H1 (cell line): ENCODE data around the gene SCGB1A1. TPM values are rescaled to one million over a fixed set of nuclear protein-coding genes. Genes with fewer than 3 reads are reported as not detected.

ENCODE experiments used
- CTCF ChIA-PET: fragments of 300-600 bp; sonication (Branson Sonifier 250); formaldehyde crosslinking; loops from one replicate; lab custom pipeline; 2021; ENCODE audit not compliant: partially characterized antibody; lab: Charles Lee
- POLR2A ChIA-PET: fragments of 300-600 bp; sonication (Branson Sonifier 250); formaldehyde crosslinking; loops from one replicate; lab custom pipeline; 2021; ENCODE audit warnings: inconsistent platforms; ENCODE audit not compliant: partially characterized antibody; lab: Charles Lee
- DNase-seq, 2 experiments: peaks; one replicate each; pipeline versions ENCODE4 v3.0.0 to v3.0.0-alpha.2; 2010 to 2022; ENCODE audit warnings: low spot score in 2 of 2, low read depth in 1 of 2, mixed read lengths in 1 of 2
- FAIRE-seq: peaks from 2 replicates; lab custom pipeline; 2011; peaks lifted over from hg19 to GRCh38; lab: Jason Lieb, UNC
- H2AFZ ChIP-seq: 2 replicates; pipeline ENCODE4 v1.8.1; 2012; ENCODE audit warnings: low read length, inconsistent platforms
- H2AK5ac ChIP-seq: 2 replicates; pipeline ENCODE4 v1.6.1; 2013; ENCODE audit warnings: low read depth, low read length
- H2BK120ac ChIP-seq: replicated peaks from 2 replicates; pipeline ENCODE3; 2013; ENCODE audit warnings: low read depth, low read length, inconsistent platforms
- H2BK12ac ChIP-seq: 2 replicates; pipeline ENCODE4 v1.6.1; 2013; ENCODE audit warnings: low read depth, low read length
- H2BK15ac ChIP-seq: 2 replicates; pipeline ENCODE4 v1.6.1; 2013; ENCODE audit warnings: low read length
- H2BK20ac ChIP-seq: 2 replicates; pipeline ENCODE4 v1.6.1; 2013; ENCODE audit warnings: low read length
- H2BK5ac ChIP-seq: 2 replicates; pipeline ENCODE4 v1.6.1; 2013; ENCODE audit warnings: low read depth, low read length
- H3K14ac ChIP-seq: 2 replicates; pipeline ENCODE4 v1.6.1; 2013; ENCODE audit warnings: inconsistent platforms; ENCODE audit not compliant: insufficient read length
- H3K18ac ChIP-seq: 2 replicates; pipeline ENCODE4 v1.6.1; 2013; ENCODE audit warnings: low read length; ENCODE audit errors: extremely low read depth
- H3K23ac ChIP-seq: 2 replicates; pipeline ENCODE4 v1.6.1; 2013; ENCODE audit warnings: inconsistent platforms; ENCODE audit not compliant: insufficient read length
- H3K23me2 ChIP-seq: 2 replicates; pipeline ENCODE4 v1.6.1; 2013; ENCODE audit warnings: low read depth, low read length
- H3K27ac ChIP-seq: 2 replicates; pipeline ENCODE4 v1.6.1; 2011; ENCODE audit warnings: low read depth, low read length, inconsistent platforms
- H3K27me3 ChIP-seq, 4 experiments: replicated peaks in 1 of 4; 1 replicate in 1 of 4; 2 replicates in 3 of 4; pipeline versions ENCODE4 v1.6.1 to v1.8.1; 2011 to 2013; ENCODE audit warnings: low read length in 3 of 4, mild to moderate bottlenecking in 3 of 4, inconsistent platforms in 2 of 4, mixed read lengths in 2 of 4, moderate library complexity in 1 of 4; ENCODE audit not compliant: control insufficient read depth in 3 of 4, insufficient read depth in 3 of 4; ENCODE audit errors: extremely low read depth in 1 of 4
- H3K36me3 ChIP-seq, 4 experiments: 2 replicates each; pipeline versions ENCODE4 v1.6.1 to v1.8.1; 2011 to 2013; ENCODE audit warnings: mild to moderate bottlenecking in 4 of 4, low read length in 3 of 4, moderate library complexity in 2 of 4, control low read depth in 1 of 4, inconsistent platforms in 1 of 4; ENCODE audit not compliant: insufficient read depth in 4 of 4, control insufficient read depth in 2 of 4
- H3K4ac ChIP-seq: replicated peaks from 2 replicates; pipeline ENCODE3; 2013; ENCODE audit warnings: low read length, low read depth, mixed read lengths, inconsistent platforms; ENCODE audit not compliant: insufficient read length
- H3K4me1 ChIP-seq, 4 experiments: replicated peaks in 1 of 4; 1 replicate in 1 of 4; 2 replicates in 3 of 4; pipeline versions ENCODE4 v1.6.1 to v1.8.1; 2011 to 2013; ENCODE audit warnings: low read length in 3 of 4, inconsistent platforms in 2 of 4, mixed read lengths in 1 of 4; ENCODE audit not compliant: insufficient read depth in 4 of 4, control insufficient read depth in 3 of 4
- H3K4me2 ChIP-seq, 2 experiments: 2 replicates each; pipeline versions ENCODE4 v1.6.1 to v1.8.1; 2011 to 2013; ENCODE audit warnings: low read depth in 2 of 2, low read length in 2 of 2, control low read depth in 1 of 2, inconsistent platforms in 1 of 2, mild to moderate bottlenecking in 1 of 2; ENCODE audit not compliant: insufficient read depth in 1 of 2
- H3K4me3 ChIP-seq, 4 experiments: fragments of 200-600, 300-600 bp in 1 of 4; sonication (generic), shearing (Covaris generic), sonication (Bioruptor Twin) in 1 of 4; 2 replicates each; pipeline versions ENCODE4 v1.5.1 to v1.8.1; 2011 to 2016; ENCODE audit warnings: low read length in 4 of 4, low read depth in 3 of 4, control low read depth in 2 of 4, inconsistent platforms in 2 of 4, mild to moderate bottlenecking in 2 of 4, mixed read lengths in 1 of 4, moderate library complexity in 1 of 4; ENCODE audit not compliant: insufficient read depth in 2 of 4; ENCODE audit errors: extremely low read depth in 1 of 4
- H3K56ac ChIP-seq: replicated peaks from 2 replicates; pipeline ENCODE3; 2013; ENCODE audit warnings: low read depth, mild to moderate bottlenecking, mixed read lengths, low read length, inconsistent platforms; ENCODE audit not compliant: insufficient read length
- H3K79me1 ChIP-seq: 2 replicates; pipeline ENCODE4 v1.6.1; 2013; ENCODE audit warnings: low read depth, low read length, control low read depth
- H3K79me2 ChIP-seq, 2 experiments: 2 replicates each; pipeline versions ENCODE4 v1.6.1 to v1.8.1; 2012 to 2013; ENCODE audit warnings: low read length in 2 of 2, mild to moderate bottlenecking in 2 of 2, inconsistent platforms in 1 of 2; ENCODE audit not compliant: insufficient read depth in 2 of 2, control insufficient read depth in 1 of 2
- H3K9ac ChIP-seq, 4 experiments: replicated peaks in 1 of 4; 1 replicate in 1 of 4; 2 replicates in 3 of 4; pipeline versions ENCODE4 v1.6.1 to v1.8.1; 2011 to 2013; ENCODE audit warnings: low read depth in 3 of 4, low read length in 3 of 4, control low read depth in 2 of 4, mild to moderate bottlenecking in 2 of 4, moderate library complexity in 2 of 4, inconsistent platforms in 1 of 4; ENCODE audit errors: extremely low read depth in 1 of 4
- H3K9me3 ChIP-seq, 2 experiments: 2 replicates each; pipeline versions ENCODE4 v1.6.1 to v1.8.1; 2012 to 2013; ENCODE audit warnings: mild to moderate bottlenecking in 2 of 2, moderate library complexity in 2 of 2, control low read depth in 1 of 2, inconsistent platforms in 1 of 2, low read depth in 1 of 2, low read length in 1 of 2, mixed read lengths in 1 of 2; ENCODE audit not compliant: insufficient read depth in 2 of 2
- H4K20me1 ChIP-seq, 2 experiments: replicated peaks in 1 of 2; 2 replicates each; pipeline versions ENCODE3 to v1.8.1; 2011 to 2013; ENCODE audit warnings: inconsistent platforms in 2 of 2, low read length in 2 of 2, mild to moderate bottlenecking in 1 of 2; ENCODE audit not compliant: insufficient read depth in 2 of 2, control insufficient read depth in 1 of 2
- H4K5ac ChIP-seq: 2 replicates; pipeline ENCODE4 v1.6.1; 2013; ENCODE audit warnings: low read length, low read depth, mixed read lengths, inconsistent platforms; ENCODE audit not compliant: insufficient read length
- H4K8ac ChIP-seq: 2 replicates; pipeline ENCODE4 v1.8.0; 2013; ENCODE audit warnings: mild to moderate bottlenecking, moderate library complexity, low read length, inconsistent platforms; ENCODE audit not compliant: insufficient read depth; ENCODE audit errors: extremely low read depth
- H4K91ac ChIP-seq: replicated peaks from 2 replicates; pipeline ENCODE3; 2013; ENCODE audit warnings: low read length, mixed read lengths, inconsistent platforms; ENCODE audit not compliant: insufficient read length
- BCL11A ChIP-seq, 2 experiments: IDR thresholded peaks; one replicate each; pipeline ENCODE4 v1.6.1; 2011; ENCODE audit warnings: low read depth in 2 of 2, low read length in 2 of 2, mild to moderate bottlenecking in 2 of 2
- CTBP2 ChIP-seq: IDR thresholded peaks from 2 replicates; pipeline ENCODE4 v1.7.0; 2011; ENCODE audit warnings: borderline replicate concordance, mild to moderate bottlenecking, moderate library complexity, mixed read lengths, low read length; ENCODE audit not compliant: insufficient read depth, insufficient read length
- HDAC6 ChIP-seq: IDR thresholded peaks from one replicate; pipeline ENCODE4 v1.7.1; 2012; ENCODE audit warnings: low read depth, mild to moderate bottlenecking, inconsistent platforms, low read length, moderate library complexity
- KDM4A ChIP-seq: IDR thresholded peaks from one replicate; pipeline ENCODE4 v1.7.1; 2012; ENCODE audit warnings: low read depth, mild to moderate bottlenecking, moderate library complexity, low read length, inconsistent platforms; ENCODE audit not compliant: severe bottlenecking
- MAFK ChIP-seq: IDR thresholded peaks from 2 replicates; pipeline ENCODE4 v1.6.1; 2012; ENCODE audit warnings: low read depth, mild to moderate bottlenecking, improper control_type of control experiment, low read length
- POLR2A ChIP-seq, 2 experiments: IDR thresholded peaks; 1 replicate in 1 of 2; 2 replicates in 1 of 2; pipeline ENCODE4 v1.6.1; 2011; ENCODE audit warnings: low read depth in 2 of 2, low read length in 2 of 2, mild to moderate bottlenecking in 2 of 2; ENCODE audit errors: control extremely low read depth in 1 of 2
- SAP30 ChIP-seq: fragments of 300-600 bp; sonication (generic); IDR thresholded peaks from 2 replicates; pipeline ENCODE4 v1.7.1; 2012; ENCODE audit warnings: low read length, moderate library complexity, mild to moderate bottlenecking, inconsistent platforms; ENCODE audit not compliant: insufficient read depth, insufficient replicate concordance
- SIN3A ChIP-seq, 2 experiments: IDR thresholded peaks in 1 of 2; conservative IDR thresholded peaks in 1 of 2; 2 replicates each; pipeline ENCODE4 v1.6.1; 2011 to 2012; ENCODE audit warnings: low read length in 2 of 2, improper control_type of control experiment in 1 of 2, low read depth in 1 of 2, mild to moderate bottlenecking in 1 of 2
- TCF12 ChIP-seq: IDR thresholded peaks from 2 replicates; pipeline ENCODE4 v1.6.1; 2011; ENCODE audit warnings: low read depth, mild to moderate bottlenecking, low read length
- ZNF274 ChIP-seq: IDR thresholded peaks from 2 replicates; pipeline ENCODE4 v1.7.0; 2012; ENCODE audit warnings: low read length, borderline replicate concordance; ENCODE audit errors: extremely low read depth
- WGBS, 2 experiments: shearing (Covaris generic) in 1 of 2; methylation state at CpG; one replicate each; pipeline versions ENCODE4 v1.1.6 to v1.1.7; 2013 to 2015; ENCODE audit warnings: low lambda C conversion rate in 2 of 2, mixed read lengths in 2 of 2, inconsistent platforms in 1 of 2, low coverage in 1 of 2, missing lambda C conversion rate in 1 of 2; ENCODE audit not compliant: insufficient replicate concordance in 2 of 2, insufficient coverage in 1 of 2, insufficient read length in 1 of 2; ENCODE audit errors: extremely low coverage in 1 of 2, missing lambda C conversion rate in 1 of 2; 5-methylcytosine and 5-hydroxymethylcytosine counted together
- polyA plus RNA-seq, 7 experiments: library from polyadenylated mRNA; depleted of rRNA in 3 of 7; stranded (reverse) in 5 of 7; unstranded in 2 of 7; fragments of >200 nt in 5 of 7; fragments of 200-250 nt in 2 of 7; gene quantifications; 1 replicate in 5 of 7; 2 replicates in 1 of 7; 4 replicates in 1 of 7; pipeline versions ENCODE4 v1.2.1 to v1.2.3, GENCODE V29; 2011 to 2013; ENCODE audit warnings: missing spikeins in 2 of 7, mixed read lengths in 2 of 7
- total RNA-seq: library from RNA; stranded (reverse); fragmentation: NEBNext Ultra II Directional; extraction: Animal tissue kit (Norgen Biotek cat#: 25700); gene quantifications from 2 replicates; pipeline ENCODE4 v1.2.1, GENCODE V29; 2021

The SCGB1A1 gene
- total and polyA plus RNA-seq, 2 of the 8 experiments (the other 6 are each of a cell fraction or from before 2014, with no cell fraction given) = not detected

- ChIA-PET POLR2A (interaction anchor here (2.5 kb wide), 1 partner anchor 206 kb away, joined by 9 read pairs; the partner anchor contains the start of genes C11orf98 and CSKMT), CTCF (interaction anchor here (1.2 to 3.5 kb wide), 9 partner anchors 10 to 101 kb away, joined by 3 to 22 read pairs (median 3); no protein-coding TSS in a partner anchor)
- no peak overlapping the region for H2AFZ ChIP-seq
These were observed 40.2 kb downstream of the SCGB1A1 start for GRCh38 chr11:62459080-62459479.

More at GRCh38 chr11:62459080-62459479, 40.2 kb downstream of the SCGB1A1 start:
- H2BK5ac ChIP-seq = no peak overlapping the region
- no peak for DNase-seq
- H3K27me3 ChIP-seq = no peaks in the 10 kb centered on the region; a peak in 1 of 7 replicates
- no peak overlapping the region for H3K27ac ChIP-seq
- TF ChIP-seq SIN3A (conservative IDR thresholded peaks at IDR 0.05 in 1 of 2, IDR thresholded peaks at IDR 0.05 in 1 of 2; ENCODE audit: low read depth in 1 of 2, low read length in 2 of 2) (no peak), SAP30 (no peak), MAFK (no peak), KDM4A (no peak), CTBP2 (no peak), BCL11A (IDR thresholded peaks at IDR 0.05; ENCODE audit: low read depth in 2 of 2, low read length in 2 of 2) (no peak), TCF12 (no peak), ZNF274 (no peak), POLR2A (IDR thresholded peaks at IDR 0.05; ENCODE audit: control extremely low read depth in 1 of 2, low read depth in 2 of 2, low read length in 2 of 2) (no peak), HDAC6 (no peak)
- no peaks in the 10 kb centered on the region for H3K23me2 ChIP-seq
- H4K5ac ChIP-seq = no peak overlapping the region
- no peak overlapping the region for H3K56ac ChIP-seq
- H3K9me3 ChIP-seq = peaks cover 0 to 4% of the 10 kb centered on the region in 2 experiments; a peak in 2 of 4 replicates
- no peak overlapping the region for H2BK20ac ChIP-seq
- no peak overlapping the region for H3K4me2 ChIP-seq
- H3K4me1 ChIP-seq = no peaks in the 10 kb centered on the region; a peak in 1 of 7 replicates
- H3K23ac ChIP-seq = no peak overlapping the region
- H4K20me1 ChIP-seq = no peaks in the 10 kb centered on the region
- H3K9ac ChIP-seq = no peak overlapping the region
- H3K4me3 ChIP-seq = no peak overlapping the region
- H3K4ac ChIP-seq = no peak overlapping the region
- no peak for FAIRE-seq
- no peaks in the 10 kb centered on the region for H3K79me1 ChIP-seq
- H2BK120ac ChIP-seq = no peak overlapping the region
- H3K14ac ChIP-seq = no peak overlapping the region
- no peak overlapping the region for H2AK5ac ChIP-seq
- 88% methylated on average over 1 of the region's 1 CpG; no CpG with 5 or more reads in 1 of the 2 experiments for WGBS, 2 experiments
- H3K36me3 ChIP-seq = no peaks in the 10 kb centered on the region
- no peak overlapping the region for H4K91ac ChIP-seq
- no peak overlapping the region for H2BK12ac ChIP-seq
- no peak overlapping the region for H3K18ac ChIP-seq
- H2BK15ac ChIP-seq = no peak overlapping the region
- H4K8ac ChIP-seq = no peak overlapping the region
- no peaks in the 10 kb centered on the region for H3K79me2 ChIP-seq
